H1 (cell line): ENCODE results near the gene LDLRAD4. TPM values are rescaled to one million over a fixed set of nuclear protein-coding genes. Genes with fewer than 3 reads are reported as not detected.

Experiments used
- CTCF ChIA-PET: fragments of 300-600 bp; sonication (Branson Sonifier 250); formaldehyde crosslinking; loops from one replicate; lab custom pipeline; 2021; ENCODE audit not compliant: partially characterized antibody; lab: Charles Lee
- POLR2A ChIA-PET: fragments of 300-600 bp; sonication (Branson Sonifier 250); formaldehyde crosslinking; loops from one replicate; lab custom pipeline; 2021; ENCODE audit warnings: inconsistent platforms; ENCODE audit not compliant: partially characterized antibody; lab: Charles Lee
- DNase-seq, 2 experiments: peaks; one replicate each; pipeline versions ENCODE4 v3.0.0 to v3.0.0-alpha.2; 2010 to 2022; ENCODE audit warnings: low spot score in 2 of 2, low read depth in 1 of 2, mixed read lengths in 1 of 2
- FAIRE-seq: peaks from 2 replicates; lab custom pipeline; 2011; peaks lifted over from hg19 to GRCh38; lab: Jason Lieb, UNC
- H2AFZ ChIP-seq: 2 replicates; pipeline ENCODE4 v1.8.1; 2012; ENCODE audit warnings: low read length, inconsistent platforms
- H2AK5ac ChIP-seq: 2 replicates; pipeline ENCODE4 v1.6.1; 2013; ENCODE audit warnings: low read depth, low read length
- H2BK120ac ChIP-seq: replicated peaks from 2 replicates; pipeline ENCODE3; 2013; ENCODE audit warnings: low read depth, low read length, inconsistent platforms
- H2BK12ac ChIP-seq: 2 replicates; pipeline ENCODE4 v1.6.1; 2013; ENCODE audit warnings: low read depth, low read length
- H2BK15ac ChIP-seq: 2 replicates; pipeline ENCODE4 v1.6.1; 2013; ENCODE audit warnings: low read length
- H2BK20ac ChIP-seq: 2 replicates; pipeline ENCODE4 v1.6.1; 2013; ENCODE audit warnings: low read length
- H2BK5ac ChIP-seq: 2 replicates; pipeline ENCODE4 v1.6.1; 2013; ENCODE audit warnings: low read depth, low read length
- H3K14ac ChIP-seq: 2 replicates; pipeline ENCODE4 v1.6.1; 2013; ENCODE audit warnings: inconsistent platforms; ENCODE audit not compliant: insufficient read length
- H3K18ac ChIP-seq: 2 replicates; pipeline ENCODE4 v1.6.1; 2013; ENCODE audit warnings: low read length; ENCODE audit errors: extremely low read depth
- H3K23ac ChIP-seq: 2 replicates; pipeline ENCODE4 v1.6.1; 2013; ENCODE audit warnings: inconsistent platforms; ENCODE audit not compliant: insufficient read length
- H3K23me2 ChIP-seq: 2 replicates; pipeline ENCODE4 v1.6.1; 2013; ENCODE audit warnings: low read depth, low read length
- H3K27ac ChIP-seq: 2 replicates; pipeline ENCODE4 v1.6.1; 2011; ENCODE audit warnings: low read depth, low read length, inconsistent platforms
- H3K27me3 ChIP-seq, 4 experiments: replicated peaks in 1 of 4; 1 replicate in 1 of 4; 2 replicates in 3 of 4; pipeline versions ENCODE4 v1.6.1 to v1.8.1; 2011 to 2013; ENCODE audit warnings: low read length in 3 of 4, mild to moderate bottlenecking in 3 of 4, inconsistent platforms in 2 of 4, mixed read lengths in 2 of 4, moderate library complexity in 1 of 4; ENCODE audit not compliant: control insufficient read depth in 3 of 4, insufficient read depth in 3 of 4; ENCODE audit errors: extremely low read depth in 1 of 4
- H3K36me3 ChIP-seq, 4 experiments: 2 replicates each; pipeline versions ENCODE4 v1.6.1 to v1.8.1; 2011 to 2013; ENCODE audit warnings: mild to moderate bottlenecking in 4 of 4, low read length in 3 of 4, moderate library complexity in 2 of 4, control low read depth in 1 of 4, inconsistent platforms in 1 of 4; ENCODE audit not compliant: insufficient read depth in 4 of 4, control insufficient read depth in 2 of 4
- H3K4ac ChIP-seq: replicated peaks from 2 replicates; pipeline ENCODE3; 2013; ENCODE audit warnings: low read length, low read depth, mixed read lengths, inconsistent platforms; ENCODE audit not compliant: insufficient read length
- H3K4me1 ChIP-seq, 4 experiments: replicated peaks in 1 of 4; 1 replicate in 1 of 4; 2 replicates in 3 of 4; pipeline versions ENCODE4 v1.6.1 to v1.8.1; 2011 to 2013; ENCODE audit warnings: low read length in 3 of 4, inconsistent platforms in 2 of 4, mixed read lengths in 1 of 4; ENCODE audit not compliant: insufficient read depth in 4 of 4, control insufficient read depth in 3 of 4
- H3K4me2 ChIP-seq, 2 experiments: 2 replicates each; pipeline versions ENCODE4 v1.6.1 to v1.8.1; 2011 to 2013; ENCODE audit warnings: low read depth in 2 of 2, low read length in 2 of 2, control low read depth in 1 of 2, inconsistent platforms in 1 of 2, mild to moderate bottlenecking in 1 of 2; ENCODE audit not compliant: insufficient read depth in 1 of 2
- H3K4me3 ChIP-seq, 4 experiments: fragments of 200-600, 300-600 bp in 1 of 4; sonication (generic), shearing (Covaris generic), sonication (Bioruptor Twin) in 1 of 4; 2 replicates each; pipeline versions ENCODE4 v1.5.1 to v1.8.1; 2011 to 2016; ENCODE audit warnings: low read length in 4 of 4, low read depth in 3 of 4, control low read depth in 2 of 4, inconsistent platforms in 2 of 4, mild to moderate bottlenecking in 2 of 4, mixed read lengths in 1 of 4, moderate library complexity in 1 of 4; ENCODE audit not compliant: insufficient read depth in 2 of 4; ENCODE audit errors: extremely low read depth in 1 of 4
- H3K56ac ChIP-seq: replicated peaks from 2 replicates; pipeline ENCODE3; 2013; ENCODE audit warnings: low read depth, mild to moderate bottlenecking, mixed read lengths, low read length, inconsistent platforms; ENCODE audit not compliant: insufficient read length
- H3K79me1 ChIP-seq: 2 replicates; pipeline ENCODE4 v1.6.1; 2013; ENCODE audit warnings: low read depth, low read length, control low read depth
- H3K79me2 ChIP-seq, 2 experiments: 2 replicates each; pipeline versions ENCODE4 v1.6.1 to v1.8.1; 2012 to 2013; ENCODE audit warnings: low read length in 2 of 2, mild to moderate bottlenecking in 2 of 2, inconsistent platforms in 1 of 2; ENCODE audit not compliant: insufficient read depth in 2 of 2, control insufficient read depth in 1 of 2
- H3K9ac ChIP-seq, 4 experiments: replicated peaks in 1 of 4; 1 replicate in 1 of 4; 2 replicates in 3 of 4; pipeline versions ENCODE4 v1.6.1 to v1.8.1; 2011 to 2013; ENCODE audit warnings: low read depth in 3 of 4, low read length in 3 of 4, control low read depth in 2 of 4, mild to moderate bottlenecking in 2 of 4, moderate library complexity in 2 of 4, inconsistent platforms in 1 of 4; ENCODE audit errors: extremely low read depth in 1 of 4
- H3K9me3 ChIP-seq, 2 experiments: 2 replicates each; pipeline versions ENCODE4 v1.6.1 to v1.8.1; 2012 to 2013; ENCODE audit warnings: mild to moderate bottlenecking in 2 of 2, moderate library complexity in 2 of 2, control low read depth in 1 of 2, inconsistent platforms in 1 of 2, low read depth in 1 of 2, low read length in 1 of 2, mixed read lengths in 1 of 2; ENCODE audit not compliant: insufficient read depth in 2 of 2
- H4K20me1 ChIP-seq, 2 experiments: replicated peaks in 1 of 2; 2 replicates each; pipeline versions ENCODE3 to v1.8.1; 2011 to 2013; ENCODE audit warnings: inconsistent platforms in 2 of 2, low read length in 2 of 2, mild to moderate bottlenecking in 1 of 2; ENCODE audit not compliant: insufficient read depth in 2 of 2, control insufficient read depth in 1 of 2
- H4K5ac ChIP-seq: 2 replicates; pipeline ENCODE4 v1.6.1; 2013; ENCODE audit warnings: low read length, low read depth, mixed read lengths, inconsistent platforms; ENCODE audit not compliant: insufficient read length
- H4K8ac ChIP-seq: 2 replicates; pipeline ENCODE4 v1.8.0; 2013; ENCODE audit warnings: mild to moderate bottlenecking, moderate library complexity, low read length, inconsistent platforms; ENCODE audit not compliant: insufficient read depth; ENCODE audit errors: extremely low read depth
- H4K91ac ChIP-seq: replicated peaks from 2 replicates; pipeline ENCODE3; 2013; ENCODE audit warnings: low read length, mixed read lengths, inconsistent platforms; ENCODE audit not compliant: insufficient read length
- ATF3 ChIP-seq: IDR thresholded peaks from 2 replicates; pipeline ENCODE4 v1.6.1; 2011; ENCODE audit warnings: low read depth, mild to moderate bottlenecking, low read length; ENCODE audit not compliant: insufficient read depth
- BRCA1 ChIP-seq: IDR thresholded peaks from 2 replicates; pipeline ENCODE4 v1.6.1; 2012; ENCODE audit warnings: low read depth, low read length, improper control_type of control experiment
- E2F6 ChIP-seq: IDR thresholded peaks from 2 replicates; pipeline ENCODE4 v1.6.1; 2012; ENCODE audit warnings: inconsistent platforms
- EZH2 ChIP-seq: fragments of 200-600 bp; sonication (generic); IDR thresholded peaks from 2 replicates; pipeline ENCODE4 v1.7.1; 2012; ENCODE audit warnings: low read depth, mild to moderate bottlenecking, moderate library complexity, low read length, inconsistent platforms; ENCODE audit not compliant: severe bottlenecking
- HDAC6 ChIP-seq: IDR thresholded peaks from one replicate; pipeline ENCODE4 v1.7.1; 2012; ENCODE audit warnings: low read depth, mild to moderate bottlenecking, inconsistent platforms, low read length, moderate library complexity
- KDM1A ChIP-seq: fragments of 200-600, 300-600 bp; sonication (generic); IDR thresholded peaks from 2 replicates; pipeline ENCODE4 v1.7.1; 2016; ENCODE audit warnings: mild to moderate bottlenecking, low read length, borderline replicate concordance
- KDM5A ChIP-seq: fragments of 200-600 bp; IDR thresholded peaks from 2 replicates; pipeline ENCODE4 v1.7.1; 2012; ENCODE audit warnings: mild to moderate bottlenecking, low read length, inconsistent platforms, mixed read lengths
- NANOG ChIP-seq: IDR thresholded peaks from 2 replicates; pipeline ENCODE4 v1.6.1; 2011; ENCODE audit warnings: low read length, low read depth, mild to moderate bottlenecking, inconsistent platforms; ENCODE audit not compliant: insufficient read depth, poor library complexity, severe bottlenecking
- NRF1 ChIP-seq: IDR thresholded peaks from 2 replicates; pipeline ENCODE4 v1.6.1; 2011; ENCODE audit warnings: mild to moderate bottlenecking, low read depth, low read length, improper control_type of control experiment
- SP4 ChIP-seq: IDR thresholded peaks from 2 replicates; pipeline ENCODE4 v1.6.1; 2012; ENCODE audit warnings: low read length, inconsistent platforms
- TAF1 ChIP-seq: IDR thresholded peaks from 2 replicates; pipeline ENCODE4 v1.6.1; 2011; ENCODE audit warnings: mild to moderate bottlenecking, low read depth, low read length
- TCF12 ChIP-seq: IDR thresholded peaks from 2 replicates; pipeline ENCODE4 v1.6.1; 2011; ENCODE audit warnings: low read depth, mild to moderate bottlenecking, low read length
- YY1 ChIP-seq: IDR thresholded peaks from 2 replicates; pipeline ENCODE4 v1.6.1; 2011; ENCODE audit warnings: low read depth, mild to moderate bottlenecking, low read length
- WGBS, 2 experiments: shearing (Covaris generic) in 1 of 2; methylation state at CpG; one replicate each; pipeline versions ENCODE4 v1.1.6 to v1.1.7; 2013 to 2015; ENCODE audit warnings: low lambda C conversion rate in 2 of 2, mixed read lengths in 2 of 2, inconsistent platforms in 1 of 2, low coverage in 1 of 2, missing lambda C conversion rate in 1 of 2; ENCODE audit not compliant: insufficient replicate concordance in 2 of 2, insufficient coverage in 1 of 2, insufficient read length in 1 of 2; ENCODE audit errors: extremely low coverage in 1 of 2, missing lambda C conversion rate in 1 of 2; 5-methylcytosine and 5-hydroxymethylcytosine counted together
- polyA plus RNA-seq, 7 experiments: library from polyadenylated mRNA; depleted of rRNA in 3 of 7; stranded (reverse) in 5 of 7; unstranded in 2 of 7; fragments of >200 nt in 5 of 7; fragments of 200-250 nt in 2 of 7; gene quantifications; 1 replicate in 5 of 7; 2 replicates in 1 of 7; 4 replicates in 1 of 7; pipeline versions ENCODE4 v1.2.1 to v1.2.3, GENCODE V29; 2011 to 2013; ENCODE audit warnings: missing spikeins in 2 of 7, mixed read lengths in 2 of 7
- total RNA-seq: library from RNA; stranded (reverse); fragmentation: NEBNext Ultra II Directional; extraction: Animal tissue kit (Norgen Biotek cat#: 25700); gene quantifications from 2 replicates; pipeline ENCODE4 v1.2.1, GENCODE V29; 2021

The LDLRAD4 gene
- total and polyA plus RNA-seq, 2 of the 8 experiments (the other 6 are each of a cell fraction or from before 2014, with no cell fraction given): 0.77 to 1.4 TPM

- Histone ChIP-seq H3K23me2 (no peaks in the 10 kb centered on the region), H2BK120ac (no peak overlapping the region), H3K36me3 (no peaks in the 10 kb centered on the region), H3K9me3 (no peaks in the 10 kb centered on the region), H4K8ac (no peak overlapping the region), H4K91ac (no peak overlapping the region), H3K23ac (no peak overlapping the region), H3K27ac (no peak overlapping the region), H3K9ac (no peak overlapping the region), H3K4me1 (no peaks in the 10 kb centered on the region), H3K27me3 (no peaks in the 10 kb centered on the region), H3K4me3 (no peak overlapping the region), H3K79me2 (no peaks in the 10 kb centered on the region), H2BK20ac (no peak overlapping the region), H3K79me1 (no peaks in the 10 kb centered on the region; the same call in 1 of the 2 replicates), H3K4ac (no peak overlapping the region), H2AFZ (no peak overlapping the region), H4K20me1 (no peaks in the 10 kb centered on the region), H3K56ac (no peak overlapping the region), H2AK5ac (no peak overlapping the region), H3K14ac (no peak overlapping the region), H2BK12ac (no peak overlapping the region), H3K4me2 (no peak overlapping the region), H2BK15ac (no peak overlapping the region), H2BK5ac (no peak overlapping the region), H4K5ac (no peak overlapping the region), H3K18ac (no peak overlapping the region)
- WGBS, 2 experiments: 94% methylated on average over 22 of the region's 29 CpGs; no CpG with 5 or more reads in 1 of the 2 experiments
- CTCF ChIA-PET: interaction anchor here (1.4 to 3.7 kb wide), 2 partner anchors 9 to 63 kb away, joined by 7 to 14 read pairs; no protein-coding TSS in a partner anchor
- no peak for DNase-seq
- POLR2A ChIA-PET: no interaction called here
- FAIRE-seq: no peak
- TF ChIP-seq KDM1A (no peak), NANOG (no peak), NRF1 (no peak), ATF3 (no peak), YY1 (no peak), KDM5A (no peak), TCF12 (no peak), EZH2 (no peak), HDAC6 (no peak), E2F6 (no peak), TAF1 (no peak), SP4 (no peak), BRCA1 (no peak)
Measured at GRCh38 chr18:13620818-13621445, 402.4 kb downstream of the LDLRAD4 start.
